Stimulated activated CD8-positive, alpha-beta memory T cell treated with anti-CD3 and anti-CD28 coated beads, Interleukin-2, amount 100 ng/mL, for 1 hour (primary cell): ENCODE data around the gene CEBPZ.
"Not testable (repeated sequence)": the region's sequence is repeated elsewhere in the genome, so short reads cannot be mapped to it uniquely, and the experiment has no call there.

Experiments used
- DNase-seq, 2 donors: peaks; one replicate each; pipeline ENCODE4 v3.0.0-alpha.2; 2020; ENCODE audit warnings: low read depth in 2 of 2

CEBPZ gene

GRCh38 chr2:37224063-37224462 lies 7.3 kb downstream of the CEBPZ start:
- no peak for DNase-seq

GRCh38 chr2:37223131-37223530 lies 8.3 kb downstream of the CEBPZ start:
- no peak for DNase-seq

- DNase-seq, result no peak
Measured at GRCh38 chr2:37219046-37219445, 12.3 kb downstream of the CEBPZ start.

- DNase-seq, result no peak
Measured at GRCh38 chr2:37215250-37215649, 16.1 kb downstream of the CEBPZ start.

- no peak for DNase-seq
Measured at GRCh38 chr2:37211939-37212338, 19.5 kb downstream of the CEBPZ start.

GRCh38 chr2:37211212-37211611 lies 20.2 kb downstream of the CEBPZ start:
- DNase-seq, result no peak

- not testable (repeated sequence) for DNase-seq
Measured at GRCh38 chr2:37206760-37207159, 24.6 kb downstream of the CEBPZ start.

- no peak for DNase-seq
Measured at GRCh38 chr2:37205689-37206341, 25.6 kb downstream of the CEBPZ start.

GRCh38 chr2:37205071-37205661 lies 26.2 kb downstream of the CEBPZ start:
- DNase-seq, result not testable (repeated sequence)

GRCh38 chr2:37203708-37204107 lies 27.7 kb downstream of the CEBPZ start:
- no peak for DNase-seq

GRCh38 chr2:37201766-37202165 lies 29.6 kb downstream of the CEBPZ start:
- peak; percentile 10 to 14 for DNase-seq

- no peak for DNase-seq
Measured at GRCh38 chr2:37201208-37201607, 30.2 kb downstream of the CEBPZ start.

- DNase-seq, result no peak
Measured at GRCh38 chr2:37198681-37199065, 32.7 kb downstream of the CEBPZ start.

GRCh38 chr2:37196320-37197195 lies 34.8 kb downstream of the CEBPZ start, which contains the start of gene CEBPZOS:
Gene CEBPZOS (plus strand): TSS chr2:37196496. CDS start chr2:37199705, 3,209 bp downstream.
- peak; percentile 85 to 87 for DNase-seq

- not testable (repeated sequence) for DNase-seq
Measured at GRCh38 chr2:37195862-37196319, 35.5 kb downstream of the CEBPZ start.

GRCh38 chr2:37192551-37192950 lies 38.8 kb downstream of the CEBPZ start:
- no peak for DNase-seq

GRCh38 chr2:37191747-37192146 lies 39.6 kb downstream of the CEBPZ start:
- no peak for DNase-seq

- no peak for DNase-seq
Measured at GRCh38 chr2:37191253-37191652, 40.1 kb downstream of the CEBPZ start.

GRCh38 chr2:37190290-37190689 lies 41.1 kb downstream of the CEBPZ start:
- DNase-seq, result no peak

GRCh38 chr2:37189452-37190153 lies 41.8 kb downstream of the CEBPZ start:
- DNase-seq, result no peak

GRCh38 chr2:37188570-37188969 lies 42.8 kb downstream of the CEBPZ start, which contains the start of gene SULT6B1:
Gene SULT6B1 (minus strand): TSS chr2:37188670. CDS start chr2:37188640, 30 bp downstream.
- no peak for DNase-seq
